CD4-positive, alpha-beta T cell treated with Interleukin-17A for 4 hours (primary cell): ENCODE data around the gene DNAH14.

Experiments
- DNase-seq: peaks from one replicate; pipeline ENCODE4 v3.0.0-alpha.2; 2020; ENCODE audit warnings: mixed read lengths

Gene DNAH14

DNA sequence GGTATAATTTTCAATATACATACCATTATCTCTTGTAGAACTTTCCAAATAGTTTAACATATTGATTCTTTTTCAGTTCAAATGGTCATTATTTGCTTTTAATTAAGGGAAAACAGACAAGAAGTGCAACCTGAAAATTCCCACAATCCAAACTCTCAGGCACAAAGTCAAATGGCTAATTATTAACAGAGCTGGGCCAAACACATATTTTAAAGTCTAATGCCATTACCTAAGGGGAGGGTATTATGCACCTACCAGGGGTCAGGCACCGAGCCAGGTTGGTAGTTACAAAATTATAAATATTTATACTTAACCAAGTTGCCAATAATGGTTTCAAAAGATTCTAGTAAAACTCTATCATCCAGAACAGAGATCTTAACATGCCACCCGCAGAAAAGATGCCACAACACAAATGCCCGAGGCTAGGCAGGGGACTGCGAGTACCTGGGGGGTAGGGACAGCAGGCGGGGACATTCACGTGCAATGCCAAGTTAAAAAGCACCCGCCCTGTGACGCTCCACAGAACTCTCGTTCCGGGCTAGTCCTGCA is 483.4 kb downstream of the DNAH14 start:
- no peak for DNase-seq

DNA sequence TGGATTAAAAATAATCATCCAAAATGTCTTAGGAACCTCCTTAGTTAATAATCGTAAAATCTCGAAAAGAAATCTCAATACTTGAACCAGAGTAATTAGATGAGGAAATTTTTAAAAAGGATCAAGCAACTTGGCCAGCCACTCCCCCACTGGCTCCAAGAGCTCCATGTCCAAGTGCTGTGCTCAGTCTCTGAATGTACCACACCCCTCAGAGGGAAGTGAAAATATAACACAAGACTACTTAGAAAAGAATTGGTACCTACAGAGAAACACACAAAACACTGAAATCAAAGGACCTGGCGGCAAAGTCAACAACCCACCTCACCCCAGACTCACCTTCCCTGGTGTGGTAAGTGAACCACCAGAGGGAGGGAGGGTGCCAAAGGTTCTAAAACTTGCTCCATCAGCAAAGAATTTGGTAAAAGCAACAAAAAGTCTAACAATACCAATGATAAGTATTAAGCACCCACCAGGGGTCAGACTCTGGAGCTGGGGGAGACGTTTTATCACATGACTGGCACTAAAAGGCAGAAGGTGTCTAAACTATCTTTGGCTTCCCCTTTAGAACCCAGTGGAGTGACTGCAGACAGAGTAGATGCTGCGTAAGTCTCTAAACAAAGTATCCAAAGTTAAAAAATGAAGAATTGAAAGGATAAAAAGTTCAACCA is 484.4 kb downstream of the DNAH14 start:
- no peak for DNase-seq

DNA sequence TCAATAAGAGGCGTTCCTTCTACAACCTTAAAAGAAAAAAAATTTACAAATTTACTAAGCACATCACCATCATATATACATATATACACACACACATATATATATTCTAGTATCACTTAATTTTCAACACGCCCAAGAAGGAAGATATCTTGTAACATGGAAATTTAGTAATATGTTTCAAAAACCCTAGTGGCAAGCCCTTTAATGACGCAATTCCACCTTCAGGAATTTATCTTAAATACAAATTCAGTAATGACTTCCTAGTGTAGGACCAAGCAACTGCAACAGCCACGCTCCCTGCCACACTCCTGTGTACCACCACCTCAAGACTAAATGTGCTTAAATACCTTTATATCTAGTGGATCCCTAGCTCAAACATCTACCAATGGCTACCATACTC is 485.8 kb downstream of the DNAH14 start:
- no peak for DNase-seq

DNA sequence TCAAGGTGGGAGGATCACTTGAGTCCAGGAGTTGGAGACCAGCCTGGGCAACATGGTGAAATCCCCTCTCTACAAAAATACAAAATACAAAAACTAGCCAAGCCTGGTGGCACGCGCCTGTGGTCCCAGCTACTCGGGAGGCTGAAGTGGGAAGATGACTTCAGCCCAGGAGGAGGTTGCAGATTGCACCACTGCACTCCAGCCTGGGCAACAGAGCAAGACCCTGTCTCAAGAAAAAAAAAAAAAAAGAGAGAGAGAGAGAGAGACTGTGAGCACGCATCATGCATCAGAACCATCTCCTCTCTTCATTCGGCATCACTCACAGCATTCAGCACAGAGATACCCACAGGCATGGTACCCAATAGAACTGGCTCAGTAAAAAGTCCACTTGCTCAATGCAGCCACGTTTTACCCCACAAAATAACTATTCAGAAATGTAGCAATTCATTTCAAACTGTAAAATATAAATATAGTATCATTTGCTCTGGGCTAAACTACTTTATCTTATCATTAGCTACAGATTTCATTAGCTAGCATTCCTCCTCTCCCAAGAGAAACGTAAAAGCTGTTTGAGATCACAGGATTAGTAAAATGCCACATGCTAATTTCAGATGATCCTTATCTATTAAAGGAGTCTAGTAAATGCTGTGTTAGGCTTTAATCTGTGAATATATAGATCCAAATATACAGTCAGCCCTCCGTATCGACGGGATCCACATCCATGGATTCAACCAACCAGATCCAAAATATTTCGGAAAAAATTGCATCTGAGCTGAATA is 486.7 kb downstream of the DNAH14 start:
- DNase-seq: no peak

DNA sequence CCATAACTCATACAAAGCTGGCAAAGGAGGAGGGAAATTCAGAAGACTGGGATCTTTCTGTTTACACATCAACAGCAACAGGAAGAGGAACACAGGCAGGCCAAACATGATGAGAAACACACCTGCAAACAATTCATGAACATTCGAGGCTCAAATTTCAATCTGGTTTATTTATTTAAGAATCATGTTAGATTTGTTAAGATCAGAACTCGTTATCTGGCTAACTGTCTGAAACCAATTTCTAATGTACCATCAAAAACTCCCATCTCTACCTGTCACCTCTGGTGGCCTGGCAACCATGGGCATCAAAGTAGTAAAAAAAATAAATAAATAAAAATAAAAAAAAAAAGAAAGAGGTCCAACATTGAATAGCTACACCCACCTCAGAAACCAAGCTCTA is 488.6 kb downstream of the DNAH14 start:
- no peak for DNase-seq

DNA sequence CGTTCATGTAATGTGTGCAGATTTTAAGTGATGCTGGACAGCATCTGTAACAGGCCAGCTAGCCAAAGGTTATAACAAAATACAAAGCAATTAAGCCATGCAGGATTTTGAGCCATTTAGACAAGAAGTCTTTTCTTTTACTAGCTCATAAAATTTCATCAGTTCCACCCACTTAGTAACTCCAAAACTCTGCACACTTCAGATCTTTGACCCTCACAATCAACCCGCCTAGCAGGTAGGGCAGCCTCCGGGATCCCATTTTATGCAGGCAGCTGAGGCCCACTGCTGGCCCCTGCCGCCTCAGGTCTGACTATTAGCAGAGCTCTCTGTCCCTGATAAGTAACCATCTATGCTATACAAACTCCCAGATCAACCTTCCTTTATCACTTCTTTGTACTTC is 489.1 kb downstream of the DNAH14 start:
- no peak for DNase-seq

DNA sequence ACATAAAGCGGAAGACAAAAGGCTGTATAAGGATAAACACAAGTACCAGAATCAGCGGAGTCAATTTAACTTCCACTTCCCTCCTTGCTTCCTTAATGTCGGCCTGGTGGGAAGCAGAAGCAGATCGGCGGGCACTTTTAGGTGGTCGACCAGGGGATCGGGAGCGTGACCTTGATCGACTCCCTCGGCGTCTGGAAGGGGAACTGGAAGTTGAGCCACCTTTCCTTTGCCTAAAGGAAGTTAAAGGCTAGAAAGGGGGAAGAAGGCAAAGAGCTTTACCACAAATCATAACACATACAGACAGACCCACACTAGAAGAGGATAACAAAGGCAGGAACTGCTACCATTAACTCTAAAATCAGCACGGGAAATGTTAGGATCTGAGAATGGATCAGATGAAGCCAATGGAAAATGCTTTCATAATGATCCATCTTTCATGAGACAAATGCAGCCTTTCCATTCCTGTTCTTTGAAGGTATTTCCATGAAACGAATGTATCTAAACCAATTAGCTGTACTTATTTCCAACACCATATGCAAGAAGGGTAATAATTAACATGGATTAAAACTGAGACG is 492.6 kb downstream of the DNAH14 start:
- DNase-seq: no peak

DNA sequence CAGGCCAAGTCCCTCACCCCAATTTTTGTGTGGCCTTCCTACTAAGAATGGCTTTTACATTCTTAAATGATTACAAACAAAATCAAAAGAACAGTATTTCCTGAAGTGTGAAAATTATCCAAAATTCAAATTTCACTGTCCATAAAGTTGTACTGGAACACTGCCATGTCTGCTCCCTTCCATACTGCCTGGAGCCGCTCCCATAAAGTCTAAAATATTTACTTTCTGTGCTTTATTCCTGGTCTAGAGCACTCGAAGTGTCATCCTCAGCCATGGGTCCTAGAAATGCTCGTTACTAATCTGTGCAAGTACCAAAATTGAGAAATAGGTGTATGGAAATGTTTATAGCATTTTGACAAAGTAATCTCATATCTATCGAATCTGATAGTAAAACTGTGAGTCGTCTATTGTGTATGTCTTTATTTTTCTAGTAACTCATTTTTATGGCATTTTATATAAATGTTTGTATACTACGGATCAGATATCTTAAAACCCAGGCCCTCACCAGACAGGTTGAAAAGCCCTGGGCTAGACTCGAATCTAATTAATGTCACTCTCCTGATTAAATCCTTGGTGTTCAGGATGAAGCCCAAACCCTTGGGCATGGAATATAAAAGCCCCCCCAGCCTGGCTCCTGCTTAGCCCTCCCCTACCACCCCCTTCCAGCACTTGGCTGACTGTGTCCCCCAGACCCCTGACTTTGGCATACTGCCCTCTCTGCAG is 493.5 kb downstream of the DNAH14 start:
- DNase-seq: no peak

DNA sequence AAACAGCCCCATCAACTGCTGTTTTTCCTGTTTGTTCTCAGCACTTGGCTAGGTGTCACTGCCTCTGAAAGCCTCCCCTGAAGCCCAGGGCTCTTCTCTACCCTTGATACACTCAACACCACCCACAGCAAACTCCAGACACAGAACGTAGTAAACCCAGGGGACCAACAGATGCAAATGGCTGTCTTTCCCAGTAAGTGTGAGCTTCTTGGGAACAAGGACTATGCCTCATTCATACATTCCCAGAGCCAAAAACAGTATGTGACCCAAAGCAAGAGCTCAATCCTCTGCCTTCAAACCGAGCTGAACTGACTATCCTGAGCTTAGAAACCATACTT is 494.0 kb downstream of the DNAH14 start:
- no peak for DNase-seq

DNA sequence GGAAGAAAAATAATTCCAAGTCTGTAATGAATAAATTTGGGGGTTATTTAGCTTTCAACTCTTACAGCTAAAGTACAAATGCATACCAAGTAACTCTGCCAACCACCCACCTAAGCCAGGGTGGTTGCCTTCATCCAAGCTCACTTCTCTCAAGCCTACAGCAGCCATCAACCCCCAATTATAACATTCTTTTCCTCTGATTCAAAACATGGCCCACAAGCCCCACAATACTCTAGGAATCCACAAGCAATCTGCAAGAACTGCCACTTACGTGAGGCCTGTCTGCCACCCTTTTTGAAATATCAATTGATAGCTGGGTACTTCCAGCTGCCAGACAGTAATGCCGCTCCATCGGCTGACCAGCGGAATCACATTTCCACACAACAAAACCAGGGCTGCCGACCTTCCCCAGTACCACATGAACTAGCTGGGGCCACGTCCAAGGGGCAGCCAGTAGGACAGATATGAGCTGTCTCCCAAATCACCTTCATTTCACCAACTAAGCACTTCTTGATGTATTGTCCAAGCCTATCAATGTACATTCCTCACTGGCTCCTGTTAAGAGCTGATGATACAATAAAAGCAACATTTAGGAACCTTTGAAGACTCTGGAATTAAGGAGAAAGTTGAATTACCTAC is 495.2 kb downstream of the DNAH14 start:
- DNase-seq: no peak

DNA sequence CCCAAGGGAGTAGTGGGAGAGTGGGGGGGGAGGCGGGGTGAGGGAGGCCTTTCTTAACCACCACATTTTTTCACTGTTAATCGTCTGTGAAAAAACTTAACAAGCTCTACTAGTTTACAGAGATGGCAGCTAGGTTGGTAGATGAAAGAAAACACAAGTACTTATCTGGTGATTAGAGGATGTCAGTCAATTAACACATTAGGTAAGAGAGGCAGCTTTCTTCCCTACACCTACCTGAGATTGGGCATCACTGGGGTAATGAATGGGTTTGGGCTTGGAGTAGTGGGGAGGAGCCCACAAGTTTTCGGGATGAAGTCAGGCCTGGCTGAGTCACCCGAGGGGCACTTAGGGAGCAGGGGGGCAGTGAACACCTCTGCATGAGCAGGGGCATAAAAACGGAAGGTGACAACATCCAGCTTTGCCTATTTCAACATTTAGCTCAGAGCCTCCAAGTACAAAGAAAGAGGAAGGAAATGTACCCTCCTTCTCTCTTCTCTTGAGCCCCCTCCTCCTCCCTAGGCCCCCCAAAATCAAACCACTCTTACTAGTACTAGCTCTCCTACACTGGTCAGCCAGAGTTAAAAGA is 495.8 kb downstream of the DNAH14 start:
- DNase-seq: no peak

DNA sequence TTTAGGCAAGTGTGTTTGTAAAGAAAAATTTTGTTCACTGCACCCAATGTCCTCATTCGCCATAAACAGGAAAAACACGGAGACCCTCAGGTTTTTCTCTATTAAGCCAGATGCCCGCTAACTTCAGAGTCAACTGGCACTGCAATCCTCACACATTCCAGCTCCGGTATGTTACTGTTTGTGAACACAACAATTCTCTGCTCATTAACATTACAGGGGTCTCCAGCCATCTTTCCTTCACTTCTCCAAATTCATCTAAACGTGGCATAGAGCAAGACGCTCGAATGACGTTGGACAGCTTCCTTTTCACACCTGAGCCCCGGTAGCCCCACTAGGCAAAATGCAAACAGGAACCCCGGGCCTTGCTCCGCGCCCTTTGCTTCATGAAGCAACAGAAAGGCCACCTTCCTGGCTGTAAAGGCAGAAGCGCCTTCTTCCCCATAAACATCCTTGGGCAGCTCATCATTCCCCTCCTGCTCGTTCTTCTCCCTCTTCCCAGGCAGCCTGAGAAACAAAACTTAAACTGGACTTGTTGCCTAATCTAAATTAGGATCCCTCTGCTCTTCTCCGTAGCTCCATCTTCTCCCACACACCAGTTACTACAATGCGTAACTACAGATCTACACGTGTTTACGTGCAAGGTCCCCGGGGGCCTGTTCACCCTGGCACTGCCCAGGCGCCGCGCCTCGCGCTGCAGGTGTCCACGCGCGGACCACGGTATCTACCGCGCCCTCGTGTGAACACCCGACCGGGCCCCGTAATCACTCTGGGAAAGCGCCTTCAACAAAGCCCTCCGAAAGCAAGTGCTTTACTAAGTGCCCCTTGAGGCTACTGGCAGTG is 497.1 kb downstream of the DNAH14 start:
- peak; percentile 58 for DNase-seq

DNA sequence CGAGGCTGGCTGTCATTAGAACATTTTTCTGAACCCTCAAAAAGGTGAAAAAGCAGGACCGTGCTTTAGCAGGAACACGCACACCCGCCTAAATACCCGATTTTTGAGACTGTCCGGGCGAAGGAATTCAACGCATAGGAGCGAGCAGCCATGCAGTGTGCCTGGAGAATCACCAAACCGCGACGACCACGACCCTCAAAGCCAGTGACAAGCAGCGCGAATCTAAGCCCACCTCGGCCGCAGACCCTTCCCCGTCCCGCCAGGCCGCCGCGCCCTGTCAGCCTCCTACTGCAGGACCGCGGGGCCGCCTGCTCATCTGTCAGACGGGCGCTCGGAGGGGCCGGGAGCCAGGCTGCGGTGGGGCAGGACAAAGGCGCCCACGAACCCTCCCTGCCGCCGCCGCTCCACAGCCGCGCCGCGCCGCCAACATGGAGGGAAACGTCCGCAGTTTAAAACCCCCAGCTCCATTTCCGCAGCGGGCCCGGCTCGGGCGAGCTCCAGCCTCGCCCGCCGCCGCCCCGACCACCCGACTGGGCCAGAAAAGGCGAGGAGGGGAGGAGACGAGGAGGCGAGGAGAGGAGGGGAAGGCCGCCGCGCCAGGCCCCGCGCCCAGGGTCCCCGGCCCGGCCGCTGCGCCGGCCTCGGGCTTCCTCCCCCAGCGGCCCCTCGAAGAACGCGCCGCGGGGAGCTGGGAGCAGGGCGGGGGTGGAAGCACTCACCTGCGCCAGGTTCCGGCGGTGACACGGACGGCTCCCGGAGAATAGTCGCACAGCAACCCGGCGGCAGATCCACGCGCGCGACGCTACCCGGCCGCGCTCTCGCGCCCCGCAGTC is 498.0 kb downstream of the DNAH14 start, which contains the start of gene LBR:
TSS of gene LBR (minus strand) at position 804 of the 833 bp plus-strand sequence. CDS start 3,963 bp downstream, outside the sequence.
- peak; percentile 58 for DNase-seq

DNA sequence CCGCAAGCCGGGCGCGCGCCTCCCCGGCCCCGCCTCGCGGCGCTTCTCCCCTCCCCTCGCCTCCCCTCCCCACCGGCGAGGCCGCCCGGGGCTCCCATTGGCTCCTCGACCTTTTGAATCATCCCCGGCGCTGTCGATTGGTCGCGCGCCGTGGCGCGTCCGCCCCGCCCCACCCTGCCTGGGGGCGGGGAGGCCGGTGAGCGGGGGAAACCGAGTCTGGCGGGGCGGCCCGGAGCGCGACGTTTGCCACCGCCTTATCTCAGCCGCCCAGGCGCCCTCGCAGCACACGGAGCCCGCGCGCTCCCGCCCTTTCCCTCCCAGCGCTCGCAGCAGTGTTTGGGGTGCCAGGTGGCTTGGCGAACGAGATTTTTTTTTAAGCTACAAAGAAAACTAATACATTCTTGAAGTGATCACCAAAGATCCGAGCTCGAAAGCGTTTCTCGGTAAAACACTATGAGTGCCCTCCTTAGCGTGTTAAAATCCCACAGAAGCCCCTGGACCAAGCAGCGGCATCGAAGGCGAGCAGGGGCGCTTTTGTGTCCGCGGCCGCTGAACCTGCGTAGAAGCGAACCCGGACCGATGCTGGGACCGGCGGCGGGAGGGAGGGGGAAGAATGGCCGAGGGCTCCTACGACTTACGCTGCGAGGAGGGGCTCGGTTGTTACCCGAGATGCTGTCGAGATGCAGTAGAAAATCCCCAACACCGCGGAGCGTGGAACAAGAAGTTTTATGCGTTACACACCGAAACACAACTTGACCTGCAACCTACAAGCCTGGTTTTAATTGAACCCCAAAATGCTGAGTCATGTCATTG is 498.8 kb downstream of the DNAH14 start:
- peak; percentile 94 for DNase-seq

DNA sequence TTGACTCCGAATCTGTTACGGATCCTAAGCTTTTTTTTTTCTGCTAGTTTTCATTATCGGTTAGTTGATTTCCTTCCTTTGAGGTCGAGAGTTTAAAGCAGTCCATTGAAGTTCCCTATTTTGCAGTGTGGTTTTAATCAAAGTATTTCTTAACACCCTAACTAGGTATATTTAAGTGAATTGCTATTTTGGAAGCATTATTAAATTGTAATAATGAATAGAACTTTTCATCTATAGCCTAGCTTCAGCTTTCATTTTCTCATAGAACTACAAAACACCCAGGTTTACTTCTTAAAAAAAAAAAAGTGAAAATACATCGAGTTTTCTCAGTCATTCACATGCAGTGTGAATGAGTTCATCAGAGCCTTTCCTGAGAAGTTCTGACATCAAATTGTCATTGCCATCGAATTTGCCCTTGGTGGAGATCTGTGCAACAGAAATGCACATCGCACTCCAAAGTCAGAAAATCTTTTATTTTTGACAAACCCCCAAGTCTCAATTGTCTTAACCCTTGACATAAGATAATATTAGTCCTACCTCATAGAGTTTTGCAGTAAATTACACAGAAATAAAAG is 499.5 kb downstream of the DNAH14 start:
- DNase-seq: no peak

DNA sequence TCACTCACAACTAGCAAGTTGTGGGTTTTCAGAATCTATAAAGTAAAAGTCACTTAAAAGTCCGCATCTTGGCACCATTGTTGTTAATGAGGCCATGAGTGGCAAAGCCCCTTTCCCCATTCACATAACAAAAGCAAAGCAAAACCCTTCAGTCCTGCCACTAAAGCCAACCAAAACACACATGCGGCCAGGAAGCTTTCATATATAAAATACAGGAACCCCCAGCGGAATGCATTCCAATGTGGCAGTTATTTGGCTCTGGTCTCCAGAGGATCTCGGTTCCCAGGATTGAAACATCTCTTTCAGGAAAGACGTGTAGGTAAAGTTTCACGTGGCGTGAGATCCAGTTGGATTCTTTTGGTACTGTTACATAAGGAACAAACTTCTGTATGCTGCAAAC is 500.8 kb downstream of the DNAH14 start:
- no peak for DNase-seq

DNA sequence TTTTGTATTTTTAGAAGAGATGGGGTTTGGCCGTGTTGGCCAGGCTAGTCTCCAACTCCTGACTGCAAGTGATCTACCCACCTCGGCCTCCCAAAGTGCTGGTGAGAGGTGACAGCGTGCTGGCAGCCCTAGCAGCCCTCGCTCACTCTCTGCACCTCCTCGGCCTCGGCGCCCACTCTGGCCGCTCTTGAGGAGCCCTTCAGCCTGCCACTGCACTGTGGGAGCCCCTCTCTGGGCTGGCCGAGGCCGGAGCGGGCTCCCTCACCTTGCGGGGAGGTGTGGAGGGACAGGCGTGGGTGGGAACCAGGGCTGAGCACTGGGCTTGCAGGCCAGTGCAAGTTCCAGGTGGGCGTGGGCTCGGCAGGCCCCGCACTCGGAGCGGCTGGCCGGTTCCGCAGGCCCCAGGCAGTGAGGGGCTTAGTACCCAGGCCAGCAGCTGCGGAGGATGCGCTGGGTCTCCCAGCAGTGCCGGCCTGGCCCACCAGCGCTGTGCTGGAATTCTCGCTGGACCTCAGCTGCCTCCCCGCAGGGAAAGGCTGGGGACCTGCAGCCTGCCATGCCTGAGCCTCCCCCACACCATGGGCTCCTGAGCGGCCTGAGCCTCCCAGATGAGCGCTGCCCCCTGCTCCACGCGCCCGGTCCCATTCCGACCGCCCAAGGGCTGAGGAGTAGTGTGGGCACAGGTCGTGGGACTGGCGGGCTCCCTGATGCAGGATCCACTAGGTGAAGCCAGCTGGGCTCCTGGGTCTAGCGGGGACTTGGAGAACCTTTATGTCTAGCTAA is 501.8 kb downstream of the DNAH14 start:
- DNase-seq: no peak

DNA sequence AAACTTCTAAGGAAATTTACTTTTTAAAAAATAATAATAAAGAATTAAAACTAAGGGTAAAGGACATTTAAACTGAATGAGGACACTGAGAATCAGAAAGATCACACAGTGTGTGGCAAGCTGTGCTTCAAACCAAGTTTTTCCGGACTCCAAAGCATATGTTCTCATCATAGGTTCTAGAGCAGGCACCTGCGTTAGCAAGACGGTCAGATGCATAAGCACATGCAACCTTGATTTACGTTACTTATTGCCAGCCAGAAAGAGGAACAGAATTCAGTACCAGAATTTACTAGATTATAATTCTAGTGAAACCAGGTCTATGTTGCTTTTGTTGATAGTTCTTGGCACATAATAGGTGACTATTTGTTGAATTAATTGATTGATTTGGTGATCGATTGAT is 504.6 kb downstream of the DNAH14 start:
- no peak for DNase-seq
